Ishikawa (cell line): ENCODE results near the gene TENT5C.

Experiments used
- CEBPB ChIP-seq: IDR thresholded peaks from 2 replicates; pipeline ENCODE4 v1.6.1; 2012
- CREB1 ChIP-seq: IDR thresholded peaks from 2 replicates; pipeline ENCODE4 v1.6.1; 2012; ENCODE audit warnings: low read depth
- EGR1 ChIP-seq: IDR thresholded peaks from 2 replicates; pipeline ENCODE4 v1.6.1; 2012
- EP300 ChIP-seq: IDR thresholded peaks from 2 replicates; pipeline ENCODE4 v1.6.1; 2012; ENCODE audit warnings: borderline replicate concordance
- FOXM1 ChIP-seq: IDR thresholded peaks from 2 replicates; pipeline ENCODE4 v1.6.1; 2012; ENCODE audit warnings: low read depth, borderline replicate concordance
- NFIC ChIP-seq: IDR thresholded peaks from 2 replicates; pipeline ENCODE4 v1.6.1; 2012
- RAD21 ChIP-seq: IDR thresholded peaks from 2 replicates; pipeline ENCODE4 v1.6.1; 2012; ENCODE audit warnings: low read depth
- TAF1 ChIP-seq: IDR thresholded peaks from 2 replicates; pipeline ENCODE4 v1.6.1; 2012; ENCODE audit warnings: low read depth, mild to moderate bottlenecking
- TCF12 ChIP-seq: IDR thresholded peaks from 2 replicates; pipeline ENCODE4 v1.6.1; 2012; ENCODE audit warnings: low read depth
- TEAD4 ChIP-seq: IDR thresholded peaks from 2 replicates; pipeline ENCODE4 v1.6.1; 2012
- YY1 ChIP-seq: IDR thresholded peaks from 2 replicates; pipeline ENCODE4 v1.6.1; 2012; ENCODE audit warnings: low read depth
- ZBTB7A ChIP-seq: IDR thresholded peaks from 2 replicates; pipeline ENCODE4 v1.6.1; 2012; ENCODE audit warnings: low read depth
- TF ChIP-seq, protein P1 (sequence below): IDR thresholded peaks from 2 replicates; pipeline ENCODE4 v1.6.1; 2012
- TF ChIP-seq, protein P2 (sequence below): IDR thresholded peaks from 2 replicates; pipeline ENCODE4 v1.6.1; 2012; ENCODE audit warnings: low read depth, mild to moderate bottlenecking
- TF ChIP-seq, protein P3 (sequence below): IDR thresholded peaks from 2 replicates; pipeline ENCODE4 v1.6.1; 2012

TENT5C gene

DNA sequence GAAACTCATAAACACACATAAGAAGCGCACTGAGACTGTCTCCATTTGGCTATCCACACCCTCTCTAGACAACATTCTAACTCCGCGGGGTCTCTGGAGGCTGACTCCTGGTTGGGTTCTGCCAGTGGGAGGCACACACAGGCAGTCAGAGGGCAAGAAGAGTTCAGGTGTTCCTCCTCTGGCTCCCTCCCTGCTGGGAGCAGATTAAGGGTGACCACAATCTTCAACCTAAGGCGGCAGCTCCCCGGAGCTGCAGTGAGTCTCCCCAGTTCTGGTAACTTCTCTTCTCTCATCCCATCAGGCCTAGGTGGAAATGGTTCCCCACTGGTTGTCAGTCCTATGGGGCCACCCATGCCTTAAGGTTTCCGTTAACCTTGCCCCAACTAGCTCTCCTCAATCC is 7.4 kb upstream of the TENT5C start:
- TF ChIP-seq, protein P1, sequence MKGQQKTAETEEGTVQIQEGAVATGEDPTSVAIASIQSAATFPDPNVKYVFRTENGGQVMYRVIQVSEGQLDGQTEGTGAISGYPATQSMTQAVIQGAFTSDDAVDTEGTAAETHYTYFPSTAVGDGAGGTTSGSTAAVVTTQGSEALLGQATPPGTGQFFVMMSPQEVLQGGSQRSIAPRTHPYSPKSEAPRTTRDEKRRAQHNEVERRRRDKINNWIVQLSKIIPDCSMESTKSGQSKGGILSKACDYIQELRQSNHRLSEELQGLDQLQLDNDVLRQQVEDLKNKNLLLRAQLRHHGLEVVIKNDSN, result no peak
- TF ChIP-seq, protein P2, sequence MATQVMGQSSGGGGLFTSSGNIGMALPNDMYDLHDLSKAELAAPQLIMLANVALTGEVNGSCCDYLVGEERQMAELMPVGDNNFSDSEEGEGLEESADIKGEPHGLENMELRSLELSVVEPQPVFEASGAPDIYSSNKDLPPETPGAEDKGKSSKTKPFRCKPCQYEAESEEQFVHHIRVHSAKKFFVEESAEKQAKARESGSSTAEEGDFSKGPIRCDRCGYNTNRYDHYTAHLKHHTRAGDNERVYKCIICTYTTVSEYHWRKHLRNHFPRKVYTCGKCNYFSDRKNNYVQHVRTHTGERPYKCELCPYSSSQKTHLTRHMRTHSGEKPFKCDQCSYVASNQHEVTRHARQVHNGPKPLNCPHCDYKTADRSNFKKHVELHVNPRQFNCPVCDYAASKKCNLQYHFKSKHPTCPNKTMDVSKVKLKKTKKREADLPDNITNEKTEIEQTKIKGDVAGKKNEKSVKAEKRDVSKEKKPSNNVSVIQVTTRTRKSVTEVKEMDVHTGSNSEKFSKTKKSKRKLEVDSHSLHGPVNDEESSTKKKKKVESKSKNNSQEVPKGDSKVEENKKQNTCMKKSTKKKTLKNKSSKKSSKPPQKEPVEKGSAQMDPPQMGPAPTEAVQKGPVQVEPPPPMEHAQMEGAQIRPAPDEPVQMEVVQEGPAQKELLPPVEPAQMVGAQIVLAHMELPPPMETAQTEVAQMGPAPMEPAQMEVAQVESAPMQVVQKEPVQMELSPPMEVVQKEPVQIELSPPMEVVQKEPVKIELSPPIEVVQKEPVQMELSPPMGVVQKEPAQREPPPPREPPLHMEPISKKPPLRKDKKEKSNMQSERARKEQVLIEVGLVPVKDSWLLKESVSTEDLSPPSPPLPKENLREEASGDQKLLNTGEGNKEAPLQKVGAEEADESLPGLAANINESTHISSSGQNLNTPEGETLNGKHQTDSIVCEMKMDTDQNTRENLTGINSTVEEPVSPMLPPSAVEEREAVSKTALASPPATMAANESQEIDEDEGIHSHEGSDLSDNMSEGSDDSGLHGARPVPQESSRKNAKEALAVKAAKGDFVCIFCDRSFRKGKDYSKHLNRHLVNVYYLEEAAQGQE, result no peak
- no peak for TF ChIP-seq EP300
- TF ChIP-seq YY1, result no peak
- TF ChIP-seq FOXM1, result no peak
- no peak for TF ChIP-seq ZBTB7A
- no peak for TF ChIP-seq TCF12
- no peak for TF ChIP-seq EGR1
- no peak for TF ChIP-seq TEAD4
- TF ChIP-seq CREB1, result no peak
- TF ChIP-seq NFIC, result no peak

DNA sequence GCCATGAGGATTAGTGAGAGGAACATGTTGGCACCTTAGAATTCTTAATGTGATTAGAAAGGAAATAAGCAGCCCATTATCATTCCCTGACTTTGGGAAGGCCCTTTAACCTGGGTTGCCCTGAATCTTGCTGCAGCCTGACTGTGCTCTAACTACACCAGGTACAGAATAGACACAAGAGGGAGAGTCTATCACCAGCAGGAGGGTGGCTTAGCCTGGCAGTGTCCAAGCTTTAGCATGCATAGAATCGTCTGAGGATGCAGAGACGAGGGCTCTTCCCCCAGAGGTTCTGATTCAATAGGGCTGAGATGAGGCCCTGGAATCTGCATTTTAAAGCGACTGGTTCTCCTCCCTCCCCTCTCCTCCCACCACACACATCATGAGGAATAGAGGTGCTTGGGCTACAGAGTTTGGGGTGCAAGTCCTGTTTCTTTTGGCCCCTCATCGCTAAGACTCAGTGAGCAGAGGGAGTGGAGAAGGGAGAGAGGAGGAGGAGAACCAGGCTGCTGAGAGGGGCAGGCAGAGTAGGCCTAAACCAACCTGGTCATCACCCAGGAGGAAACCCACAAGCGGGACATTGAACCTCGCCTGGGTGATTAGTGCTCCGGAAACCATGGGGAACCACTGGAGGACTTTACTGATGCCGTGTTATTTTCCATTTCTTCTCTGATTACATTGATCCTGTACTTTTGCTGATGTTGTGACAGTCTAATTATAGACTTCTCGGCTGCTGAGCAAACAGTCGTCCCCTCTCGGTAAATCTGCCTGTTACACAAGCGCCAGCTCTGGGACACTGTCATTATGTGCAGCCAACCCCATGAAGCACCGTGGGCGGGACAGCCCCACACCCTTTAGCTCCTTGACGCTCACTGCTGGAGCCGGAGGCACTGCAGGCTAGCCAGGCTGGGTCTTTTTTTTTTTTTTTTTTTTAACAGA is 6.3 kb upstream of the TENT5C start:
- TF ChIP-seq NFIC (no peak), CEBPB (no peak), YY1 (no peak), CREB1 (no peak), ZBTB7A (no peak), EP300 (no peak), EGR1 (no peak), TAF1 (no peak)
- TF ChIP-seq, protein P3, sequence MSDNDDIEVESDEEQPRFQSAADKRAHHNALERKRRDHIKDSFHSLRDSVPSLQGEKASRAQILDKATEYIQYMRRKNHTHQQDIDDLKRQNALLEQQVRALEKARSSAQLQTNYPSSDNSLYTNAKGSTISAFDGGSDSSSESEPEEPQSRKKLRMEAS, result no peak

DNA sequence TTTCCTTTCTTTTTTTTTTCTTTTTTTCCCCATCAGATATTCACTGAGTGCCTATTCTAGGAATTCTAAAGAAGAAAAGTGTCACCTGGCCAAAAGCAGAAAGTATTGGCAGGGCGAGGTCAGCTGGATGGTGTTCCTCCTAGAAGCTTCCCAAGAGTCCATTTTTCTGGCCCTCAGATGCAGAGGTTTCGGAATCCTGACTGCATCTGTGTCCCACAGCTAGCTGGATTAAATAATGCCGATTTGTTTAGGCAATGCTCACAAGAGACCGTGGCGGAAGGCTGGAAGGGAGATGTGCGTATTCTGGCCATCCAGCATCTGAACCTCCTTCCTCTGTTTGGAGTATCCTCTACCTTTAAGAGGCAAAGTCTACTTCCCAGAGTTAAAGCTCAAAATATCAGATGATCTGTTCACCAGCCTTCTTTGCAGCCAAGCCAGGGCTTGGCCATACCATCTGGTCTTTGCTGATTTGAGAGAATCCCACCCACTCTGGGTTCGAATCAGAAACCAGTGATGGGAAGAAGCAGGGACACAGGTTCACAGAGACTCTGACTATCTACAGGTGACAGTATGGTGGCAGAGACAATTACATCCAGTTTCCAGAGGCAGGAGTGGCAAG is 5.4 kb upstream of the TENT5C start:
- TF ChIP-seq TCF12 (no peak), RAD21 (no peak), YY1 (no peak), FOXM1 (no peak), NFIC (no peak), EGR1 (no peak), CEBPB (no peak), ZBTB7A (no peak), CREB1 (no peak), TAF1 (no peak), EP300 (no peak), TEAD4 (no peak)
- TF ChIP-seq, protein P3, result no peak
- TF ChIP-seq, protein P2, result no peak
- TF ChIP-seq, protein P1, result no peak

DNA sequence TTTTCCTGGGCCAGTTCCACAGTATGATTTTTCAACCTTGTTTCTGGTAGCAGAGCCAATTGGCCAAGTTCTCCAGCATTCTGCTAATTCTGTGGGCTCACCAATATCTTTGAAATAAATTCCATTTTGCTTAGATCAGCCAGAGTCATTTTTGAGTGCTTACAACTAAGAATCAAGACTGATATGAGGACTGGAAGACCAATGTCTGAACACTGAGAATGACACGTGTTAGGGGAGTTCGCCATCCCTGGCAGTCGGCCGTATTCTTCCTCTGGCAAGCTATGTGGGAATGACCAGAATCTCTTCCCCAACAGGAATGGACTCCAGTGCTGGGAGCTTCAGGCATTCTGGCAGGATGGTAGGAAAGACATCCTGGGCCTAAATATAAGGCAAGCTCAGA is 4.9 kb upstream of the TENT5C start:
- no peak for TF ChIP-seq TEAD4
- no peak for TF ChIP-seq RAD21
- no peak for TF ChIP-seq FOXM1
- TF ChIP-seq, protein P1, result no peak
- no peak for TF ChIP-seq YY1
- TF ChIP-seq, protein P2, result no peak
- TF ChIP-seq EP300, result no peak
- no peak for TF ChIP-seq CEBPB
- no peak for TF ChIP-seq TCF12
- TF ChIP-seq, protein P3, result no peak
- no peak for TF ChIP-seq TAF1
- no peak for TF ChIP-seq CREB1
- TF ChIP-seq NFIC, result no peak
- TF ChIP-seq EGR1, result no peak
- no peak for TF ChIP-seq ZBTB7A
